T-helper 1 cell (primary cell): ENCODE results near the gene HAND1.
A peak's percentile ranks its signal among the peaks of the same experiment; 100 is the strongest.

ENCODE experiments used
- DNase-seq, 5 donors: peaks; one replicate each; pipeline ENCODE4 v3.0.0-alpha.2; 2012 to 2020

The HAND1 gene

GRCh38 chr5:154505567-154505966 is 27.5 kb upstream of the HAND1 start:
- DNase-seq = no peak

DNA sequence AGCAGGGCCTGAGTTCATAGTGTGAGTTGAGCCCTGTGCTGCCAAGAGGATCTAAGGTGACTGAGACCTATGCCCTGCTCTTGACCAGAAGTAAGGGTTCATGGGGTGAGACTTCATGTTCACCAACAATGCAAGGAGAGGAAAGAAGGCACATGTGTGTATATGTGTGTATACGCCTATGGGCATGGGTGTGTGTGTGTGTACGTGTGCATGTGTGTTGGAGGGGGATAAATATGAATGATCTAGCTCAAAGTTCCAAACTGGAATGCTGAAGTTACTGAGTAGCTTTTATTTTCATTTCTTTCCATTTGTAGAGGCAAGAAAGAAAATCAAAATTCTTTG is 25.6 kb upstream of the HAND1 start:
- no peak for DNase-seq

GRCh38 chr5:154502180-154502579 is 24.2 kb upstream of the HAND1 start:
- no peak for DNase-seq

DNA sequence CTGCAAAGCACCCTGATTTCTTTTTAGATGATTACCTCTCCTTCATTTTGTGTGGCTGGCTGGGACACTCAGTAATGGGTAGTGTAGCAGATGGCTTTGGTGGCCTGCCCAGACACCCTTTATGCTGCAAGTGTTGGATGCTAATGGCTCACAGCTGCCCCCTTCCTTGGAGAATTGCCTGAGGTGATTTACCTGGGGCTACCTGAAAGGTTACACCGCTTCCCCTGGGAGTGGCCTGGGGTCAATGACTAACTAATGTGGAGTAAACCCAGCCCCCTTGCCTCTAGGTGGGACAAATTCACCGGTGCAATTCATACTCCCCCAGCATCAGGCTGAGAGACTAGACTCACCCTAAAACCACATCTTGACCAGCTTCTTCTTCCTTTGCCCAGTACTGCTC is 23.5 kb upstream of the HAND1 start:
- no peak for DNase-seq

DNA sequence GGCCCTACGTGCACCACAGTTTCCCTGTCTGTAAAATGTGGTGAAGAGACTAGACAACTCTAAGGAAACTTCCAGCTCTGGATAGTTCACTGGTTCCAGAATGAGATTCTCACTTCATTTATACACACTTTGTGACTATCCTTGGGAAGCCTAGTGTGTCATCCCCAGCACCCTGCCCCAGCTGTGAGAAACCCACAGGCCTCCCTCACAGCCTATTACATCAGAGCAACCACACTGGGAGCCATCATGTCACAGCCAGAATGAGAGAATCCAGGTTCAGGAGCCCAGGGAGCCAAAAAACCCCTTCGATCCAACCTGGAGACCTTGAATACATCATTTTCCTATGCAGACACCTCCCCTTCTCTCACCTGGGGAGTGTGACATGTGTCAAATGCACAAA is 21.0 kb upstream of the HAND1 start:
- no peak for DNase-seq

DNA sequence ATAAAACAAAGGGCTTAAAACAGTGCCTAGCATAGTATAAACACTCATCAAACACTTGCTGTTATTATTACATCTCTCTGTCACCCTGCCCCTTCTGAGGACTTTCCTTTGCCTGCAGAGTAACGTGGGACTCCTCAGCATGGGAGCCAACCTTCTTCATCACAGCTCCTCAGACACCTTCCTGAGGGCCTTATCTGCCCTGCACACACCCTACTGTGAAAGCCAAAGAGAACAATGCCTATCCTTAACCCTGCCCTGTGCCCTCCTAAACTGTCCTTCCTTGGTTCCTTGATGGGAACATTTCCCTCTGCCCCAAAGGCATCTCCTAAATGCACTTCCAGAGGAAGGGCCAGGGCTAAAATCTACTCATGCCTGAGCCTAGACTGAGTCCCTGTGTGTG is 20.6 kb upstream of the HAND1 start:
- no peak for DNase-seq

- DNase-seq = no peak
Observed at GRCh38 chr5:154494036-154494435, 16.0 kb upstream of the HAND1 start.

- no peak for DNase-seq
Observed at GRCh38 chr5:154493274-154493673, 15.2 kb upstream of the HAND1 start.

DNA sequence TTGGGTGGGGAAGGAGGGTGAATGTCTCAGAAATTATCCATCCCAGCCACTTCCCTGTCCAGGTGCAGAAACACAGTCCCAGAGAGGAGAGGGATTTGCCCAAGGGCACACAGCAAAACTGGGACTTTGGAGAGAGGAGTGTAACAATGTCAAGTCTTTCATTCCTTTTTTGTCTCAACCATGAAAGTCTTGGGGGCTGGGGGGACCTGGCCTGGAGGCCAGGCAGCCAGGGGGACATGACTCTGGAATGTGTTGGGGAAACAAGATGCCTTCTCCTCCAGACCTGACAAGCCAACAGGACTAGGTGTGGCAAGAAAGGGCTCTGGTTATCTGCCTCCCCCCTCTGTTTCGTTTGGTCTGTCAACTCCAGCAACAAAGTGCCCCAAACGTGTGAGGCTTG is 13.9 kb upstream of the HAND1 start:
- DNase-seq = no peak

GRCh38 chr5:154487541-154487940 is 9.5 kb upstream of the HAND1 start:
- peak in 1 of 5 donors; percentile 42 for DNase-seq

GRCh38 chr5:154486427-154486866 is 8.4 kb upstream of the HAND1 start:
- no peak for DNase-seq

GRCh38 chr5:154485850-154486426 is 7.9 kb upstream of the HAND1 start:
- no peak for DNase-seq

DNA sequence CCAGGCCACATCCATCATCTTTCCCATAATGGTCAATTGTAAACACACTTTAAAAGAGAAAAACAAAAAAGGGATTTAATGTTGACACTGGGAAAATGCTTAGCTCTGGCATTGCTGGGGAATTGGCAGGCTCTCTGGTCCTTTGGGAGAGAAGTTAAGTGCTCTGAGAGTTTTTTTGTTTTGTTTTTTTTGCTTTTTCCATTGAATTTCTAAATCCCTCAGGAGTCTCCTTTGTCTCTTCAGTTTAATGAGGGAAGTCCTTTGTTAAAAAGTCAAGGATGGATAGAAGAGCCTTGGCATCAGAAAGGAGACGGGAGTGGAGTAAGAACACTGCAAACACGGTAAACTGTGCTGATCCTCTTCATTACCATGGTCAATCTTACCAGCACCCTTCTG is 7.1 kb upstream of the HAND1 start:
- DNase-seq = no peak

DNA sequence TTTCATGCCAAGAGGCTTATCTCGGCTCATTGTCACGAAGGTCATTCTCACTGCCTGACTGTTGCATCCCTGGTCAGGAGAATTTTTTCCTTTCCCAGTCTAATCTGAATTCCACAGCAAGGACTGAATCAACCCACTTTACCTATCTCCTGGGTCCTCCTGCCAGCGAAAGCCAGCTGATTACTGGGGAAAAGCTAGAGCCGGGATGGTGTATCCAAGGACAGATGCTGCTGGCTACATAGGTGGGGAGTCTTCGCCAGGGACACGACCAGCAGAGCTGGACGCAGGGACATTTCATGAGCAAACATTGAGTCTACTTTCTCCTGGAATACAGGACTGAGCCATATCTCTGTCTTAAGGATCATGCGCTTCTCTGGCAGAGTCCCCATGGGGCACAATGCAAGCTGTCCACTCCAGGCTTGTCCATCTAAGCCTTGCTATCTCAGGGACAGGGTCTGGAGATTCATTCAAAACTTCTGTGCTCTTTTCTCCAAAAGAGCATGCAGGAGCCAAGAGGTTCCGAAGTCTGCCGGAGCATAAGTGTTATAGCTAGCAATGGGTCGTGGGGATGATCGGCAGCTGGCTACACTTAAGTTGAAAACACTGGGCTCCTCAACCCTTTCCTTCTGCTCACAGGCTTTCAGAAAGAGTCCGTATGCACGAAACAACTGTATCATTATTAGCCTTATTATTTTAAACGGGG is 6.5 kb upstream of the HAND1 start:
- no peak for DNase-seq

DNA sequence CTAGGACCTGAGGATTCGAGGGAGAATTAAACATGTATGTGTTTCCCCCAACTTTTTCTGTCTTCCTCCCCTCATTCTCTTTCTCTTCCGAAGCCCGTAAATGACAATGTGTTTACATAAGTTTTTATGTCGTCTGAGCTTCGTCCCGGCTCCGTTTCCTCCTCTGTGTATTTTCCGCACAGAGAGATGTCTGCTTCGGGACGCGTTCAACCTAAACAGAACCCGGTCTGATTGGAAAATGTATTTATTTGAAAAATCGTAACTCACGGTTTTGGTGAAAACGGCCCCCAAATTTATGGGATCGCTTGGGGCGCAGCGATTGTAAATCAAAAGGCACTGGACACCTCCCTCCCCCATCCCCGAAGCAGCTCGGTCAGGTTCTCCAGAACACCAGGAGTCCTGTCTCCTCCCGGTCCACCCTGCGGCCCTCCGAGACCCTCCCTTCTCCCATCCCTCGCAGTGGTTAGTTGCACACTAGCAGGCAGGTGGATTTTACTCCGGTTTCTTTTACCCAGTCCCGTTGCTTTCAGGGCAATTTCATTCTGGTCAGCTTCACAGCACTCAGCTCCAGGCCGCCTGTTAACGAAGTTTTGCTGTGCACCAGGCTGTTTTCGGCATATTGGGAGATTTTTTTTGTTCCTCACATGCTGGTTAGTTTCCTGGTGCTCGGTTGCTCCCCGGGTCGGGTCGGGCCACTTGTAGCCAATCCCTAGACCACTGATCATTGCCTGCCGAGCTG is 5.8 kb upstream of the HAND1 start:
- no peak for DNase-seq

- DNase-seq = no peak
Observed at GRCh38 chr5:154482528-154483449, 4.8 kb upstream of the HAND1 start.

- no peak for DNase-seq
Observed at GRCh38 chr5:154481584-154482381, 3.8 kb upstream of the HAND1 start.

- no peak for DNase-seq
Observed at GRCh38 chr5:154480847-154481246, 2.8 kb upstream of the HAND1 start.

DNA sequence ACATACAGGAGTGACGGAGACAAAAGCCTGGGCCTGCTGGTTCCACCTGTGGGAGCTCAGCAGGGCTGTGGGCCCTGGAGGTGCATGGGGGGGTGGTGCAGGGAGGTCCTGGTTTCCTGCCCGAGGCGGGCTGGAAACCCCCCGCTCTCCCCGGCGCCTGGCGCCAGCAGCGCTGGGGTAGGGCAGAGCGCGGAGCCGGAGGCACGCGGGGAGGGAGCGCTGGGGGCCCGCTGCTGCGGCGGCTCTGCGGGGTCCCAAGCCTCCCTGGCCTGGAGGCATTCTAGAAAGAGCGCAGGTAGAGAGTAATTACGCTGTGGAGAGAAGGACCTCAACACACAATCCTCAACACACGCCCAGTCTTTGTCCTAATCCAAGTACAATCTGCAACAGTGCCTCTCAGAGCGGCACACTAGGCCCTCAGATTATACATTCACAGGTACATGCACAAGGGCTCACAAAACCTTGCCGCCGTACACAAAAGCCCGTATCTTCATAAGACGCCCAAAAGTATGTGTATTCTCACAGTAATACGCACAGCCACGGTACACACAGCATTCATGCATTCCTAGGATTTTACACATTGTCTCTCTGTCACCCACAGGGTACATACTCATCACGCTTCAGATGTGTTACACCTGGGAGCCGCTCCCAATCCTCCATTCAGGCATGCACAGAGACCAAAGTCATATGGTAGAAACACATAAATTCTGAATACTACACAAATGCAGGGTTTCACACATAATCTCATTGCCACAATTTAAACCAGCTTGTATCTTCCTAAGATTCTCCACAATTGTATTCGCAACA is 2.1 kb upstream of the HAND1 start:
- DNase-seq = no peak

DNA sequence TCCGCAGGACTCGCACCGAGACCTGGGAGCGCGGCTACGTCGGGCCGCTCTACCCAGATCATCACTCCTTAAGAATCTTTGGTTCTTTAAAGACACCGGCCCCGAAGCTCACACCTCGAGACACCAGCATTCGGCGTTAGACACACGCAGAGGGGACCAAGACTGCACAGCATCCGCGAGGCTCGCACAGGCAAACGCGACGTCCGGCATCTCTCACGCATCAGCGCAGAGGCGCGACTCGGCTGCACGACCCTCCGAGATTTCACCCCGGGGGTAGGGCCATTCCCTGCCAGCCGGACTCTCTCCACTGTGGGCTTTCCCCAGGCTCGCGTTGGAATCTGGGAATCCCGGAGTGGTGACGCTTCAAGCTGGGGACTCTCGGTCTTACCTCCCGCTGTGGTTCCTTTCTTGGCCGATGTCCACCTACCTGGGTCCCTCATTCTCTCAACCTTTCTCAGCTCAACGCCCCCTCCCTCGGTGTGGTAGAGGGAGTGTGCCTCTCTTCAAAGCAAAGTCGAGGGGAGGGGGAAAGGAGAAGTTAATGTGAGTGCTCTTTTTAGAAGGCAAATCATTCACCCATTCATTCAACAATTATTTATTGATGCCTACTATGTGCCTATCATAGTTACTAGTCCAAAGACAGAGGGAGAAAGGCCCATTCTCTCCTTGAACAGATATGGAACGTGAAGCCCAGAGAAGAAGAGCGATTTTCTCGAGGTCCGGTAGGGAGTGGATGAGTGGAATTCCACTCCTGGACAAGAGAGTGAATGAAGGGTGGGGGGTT is 1.3 kb upstream of the HAND1 start:
- no peak for DNase-seq

DNA sequence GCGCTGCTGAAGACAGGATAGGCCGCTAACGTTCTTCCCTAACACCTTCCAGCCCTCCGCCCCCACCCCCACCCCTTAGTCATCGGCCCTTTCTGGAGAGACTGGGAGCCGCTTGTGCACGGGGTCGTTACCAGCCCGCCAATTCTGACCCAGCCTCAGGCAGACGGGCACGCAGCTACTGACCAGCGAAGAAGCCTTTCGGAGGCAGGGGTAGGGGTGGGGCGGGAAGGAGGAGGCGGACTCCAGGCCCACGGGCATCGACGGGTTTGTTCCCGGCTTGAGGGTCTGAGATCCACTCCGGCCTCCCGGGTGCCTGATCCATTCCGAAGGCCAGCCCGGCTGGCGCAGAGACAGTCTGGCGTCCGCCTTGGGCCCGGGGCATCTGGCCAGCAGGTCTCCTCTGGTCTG is 729 bp upstream of the HAND1 start:
- DNase-seq = no peak
